Spleen (tissue), 11 donors: ENCODE measurements around the gene ASAP2. TPM values are rescaled to one million over a fixed set of nuclear protein-coding genes. Genes with fewer than 3 reads are reported as not detected.
A peak's percentile ranks its signal among the peaks of the same experiment; 100 is the strongest.

ENCODE experiments used
- DNase-seq: peaks from one replicate; pipeline ENCODE4 v3.0.0-alpha.2; 2020
- H3K27ac ChIP-seq, 8 donors: fragments of 200-600 bp; sonication (generic) in 7 of 8; 1 replicate in 4 of 8; 2 replicates in 4 of 8; pipeline versions ENCODE4 v1.5.0 to v1.8.0; 2016 to 2021; ENCODE audit warnings: inconsistent platforms in 4 of 8, mild to moderate bottlenecking in 4 of 8, moderate library complexity in 1 of 8
- H3K27me3 ChIP-seq, 7 donors: fragments of 200-600 bp; sonication (generic) in 6 of 7; replicated peaks in 1 of 7; 1 replicate in 4 of 7; 2 replicates in 3 of 7; pipeline versions ENCODE4 v1.5.0 to v1.8.0; 2016 to 2021; ENCODE audit warnings: inconsistent platforms in 3 of 7, mild to moderate bottlenecking in 1 of 7
- H3K36me3 ChIP-seq, 6 donors: fragments of 200-600 bp; sonication (generic) in 5 of 6; 1 replicate in 4 of 6; 2 replicates in 2 of 6; pipeline versions ENCODE4 v1.5.0 to v1.8.0; 2016 to 2021; ENCODE audit warnings: inconsistent platforms in 2 of 6
- H3K4me1 ChIP-seq, 6 donors: fragments of 200-600 bp; sonication (generic) in 5 of 6; 1 replicate in 3 of 6; 2 replicates in 3 of 6; pipeline versions ENCODE4 v1.5.0 to v1.8.0; 2016 to 2021; ENCODE audit warnings: inconsistent platforms in 3 of 6
- H3K4me3 ChIP-seq, 8 donors: fragments of 200-600 bp; sonication (generic) in 7 of 8; 1 replicate in 4 of 8; 2 replicates in 4 of 8; pipeline versions ENCODE4 v1.5.0 to v1.8.0; 2016 to 2021; ENCODE audit warnings: inconsistent platforms in 4 of 8, mild to moderate bottlenecking in 4 of 8, moderate library complexity in 2 of 8
- H3K9me3 ChIP-seq, 8 donors: fragments of 200-600 bp; sonication (generic) in 7 of 8; 1 replicate in 4 of 8; 2 replicates in 4 of 8; pipeline versions ENCODE4 v1.5.0 to v1.8.0; 2016 to 2021; ENCODE audit warnings: inconsistent platforms in 4 of 8
- CTCF ChIP-seq, 11 experiments: fragments of 200-600 bp in 7 of 11; fragments of 450-650 bp in 4 of 11; sonication (generic) in 4 of 11; IDR thresholded peaks in 8 of 11; conservative IDR thresholded peaks in 3 of 11; 1 replicate in 7 of 11; 2 replicates in 4 of 11; pipeline versions ENCODE4 v1.4.0 to v1.8.0; 2016 to 2021; ENCODE audit warnings: antibody characterized with exemption in 11 of 11, inconsistent platforms in 4 of 11, mild to moderate bottlenecking in 1 of 11
- POLR2A ChIP-seq, 3 donors: fragments of 450-650 bp; IDR thresholded peaks; one replicate each; pipeline ENCODE4 v1.5.1; 2017; ENCODE audit warnings: antibody characterized with exemption in 3 of 3, mild to moderate bottlenecking in 1 of 3
- POLR2AphosphoS5 ChIP-seq, 3 donors: sonication (generic); formaldehyde crosslinking; IDR thresholded peaks; one replicate each; pipeline ENCODE4 v1.5.1; 2017; ENCODE audit warnings: antibody characterized with exemption in 3 of 3
- WGBS, 5 donors: extraction: QIAGEN DNeasy Blood & Tissue Kit in 3 of 5; methylation state at CpG; one replicate each; pipeline versions ENCODE4 v1.1.5 to v1.1.7; 2013 to 2018; 5-methylcytosine and 5-hydroxymethylcytosine counted together
- intact Hi-C: fragments of 100-400 bp; cut with DNase I; formaldehyde crosslinking; loops from one replicate; pipeline ENCODE4 v1.15.0; 2023; ENCODE audit warnings: low total_unique reads
- polyA plus RNA-seq, 3 donors: library from polyadenylated mRNA; stranded (reverse); fragments of 200-250 nt; gene quantifications; one replicate each; pipeline ENCODE4 v1.2.1, GENCODE V29; 2013
- total RNA-seq, 7 donors: library from RNA; depleted of rRNA in 3 of 7; stranded (reverse); fragments of >200 nt in 3 of 7; fragmentation: NEBNext Ultra II Directional in 4 of 7; extraction: Animal tissue kit (Norgen Biotek cat#: 25700) in 4 of 7; gene quantifications; one replicate each; pipeline versions ENCODE4 v1.1.0 to v1.2.1, GENCODE V29; 2016 to 2021
- donor health status: healthy with polysubstance abuse.
- donor health status: DM: no; HTN: no; CAD: no; lungs with moderate emphysema.
- donor health status: DM: no; HTN: no; CAD: no.
- donor health status: Bipolar disorder and iron deficiency.
- donor health status: healthy.
- donor health status: DM: no; HTN: no; CAD: no.
- donor health status: DM: yes; HTN: yes; CAD: no.

The ASAP2 gene
- total and polyA plus RNA-seq, 10 donors: 0.93 to 3.0 (median 2.2) TPM

- H3K27ac ChIP-seq: peak overlapping the region in 6 of 8 donors; percentile 91 to 96 (median 94)
- intact Hi-C loops: no loop called here
- DNase-seq: no peak
Observed at GRCh38 chr2:9424447-9425164, 218.0 kb downstream of the ASAP2 start.

DNA sequence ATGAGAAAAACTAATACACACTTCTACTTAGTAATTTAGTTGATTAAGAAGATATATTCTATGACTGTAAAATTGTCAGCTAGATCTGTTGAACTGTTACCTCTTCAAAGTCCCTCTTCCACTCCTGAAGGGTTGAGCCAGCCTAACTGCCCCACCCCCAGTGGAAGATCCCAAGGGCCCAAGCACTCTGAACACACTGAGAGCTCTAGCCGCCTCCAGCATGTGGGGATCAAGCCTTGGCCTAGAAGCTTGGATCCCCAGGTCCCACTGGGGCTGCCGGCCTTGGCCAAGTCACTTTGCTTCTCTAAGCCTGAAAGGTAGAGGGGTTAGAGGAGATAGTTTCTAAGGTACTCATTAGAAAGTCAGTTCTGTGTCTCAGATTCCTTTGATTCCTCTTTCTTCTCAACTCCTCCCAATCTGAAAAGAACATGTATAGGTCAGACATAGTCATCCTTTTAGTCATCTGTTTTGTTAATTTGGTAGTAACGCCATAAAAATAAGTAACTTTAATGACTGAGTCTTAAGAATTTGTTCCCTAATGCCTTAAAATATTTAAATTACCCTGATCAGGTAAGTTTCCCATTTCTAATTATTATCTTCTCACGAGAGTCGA lies 222.5 kb downstream of the ASAP2 start:
- peaks cover 9 to 23% (median 13%) of the 10 kb centered on the region in 6 donors for H3K4me1 ChIP-seq
- no peak overlapping the region for H3K4me3 ChIP-seq
- TF ChIP-seq POLR2AphosphoS5 (IDR thresholded peaks at IDR 0.05) (no peak), POLR2A (IDR thresholded peaks at IDR 0.05) (no peak), CTCF (IDR thresholded peaks at IDR 0.05 in 8 of 11, conservative IDR thresholded peaks at IDR 0.05 in 3 of 11) (no peak)
- H3K27ac ChIP-seq: no peak overlapping the region
- intact Hi-C loops: no loop called here
- DNase-seq: no peak
- H3K9me3 ChIP-seq: no peaks in the 10 kb centered on the region
- H3K27me3 ChIP-seq: no peaks in the 10 kb centered on the region
- peaks cover 0 to 61% (median 46%) of the 10 kb centered on the region in 6 donors for H3K36me3 ChIP-seq
- WGBS, 5 donors: 75 to 94% (median 88%) methylated on average over 5 of the region's 5 CpGs

More at GRCh38 chr2:9424447-9425164, 218.0 kb downstream of the ASAP2 start:
- TF ChIP-seq POLR2AphosphoS5 (IDR thresholded peaks at IDR 0.05) (no peak), CTCF (IDR thresholded peaks at IDR 0.05 in 8 of 11, conservative IDR thresholded peaks at IDR 0.05 in 3 of 11) (no peak), POLR2A (IDR thresholded peaks at IDR 0.05) (no peak)
- Histone ChIP-seq H3K4me1 (peaks cover 18 to 59% (median 38%) of the 10 kb centered on the region in 6 donors), H3K36me3 (peaks cover 0 to 16% (median 5%) of the 10 kb centered on the region in 6 donors), H3K27me3 (no peaks in the 10 kb centered on the region), H3K9me3 (no peaks in the 10 kb centered on the region), H3K4me3 (peak overlapping the region in 7 of 8 donors; percentile 74 to 97 (median 89))
- WGBS, 5 donors: 61 to 74% (median 69%) methylated on average over 11 of the region's 11 CpGs

DNA sequence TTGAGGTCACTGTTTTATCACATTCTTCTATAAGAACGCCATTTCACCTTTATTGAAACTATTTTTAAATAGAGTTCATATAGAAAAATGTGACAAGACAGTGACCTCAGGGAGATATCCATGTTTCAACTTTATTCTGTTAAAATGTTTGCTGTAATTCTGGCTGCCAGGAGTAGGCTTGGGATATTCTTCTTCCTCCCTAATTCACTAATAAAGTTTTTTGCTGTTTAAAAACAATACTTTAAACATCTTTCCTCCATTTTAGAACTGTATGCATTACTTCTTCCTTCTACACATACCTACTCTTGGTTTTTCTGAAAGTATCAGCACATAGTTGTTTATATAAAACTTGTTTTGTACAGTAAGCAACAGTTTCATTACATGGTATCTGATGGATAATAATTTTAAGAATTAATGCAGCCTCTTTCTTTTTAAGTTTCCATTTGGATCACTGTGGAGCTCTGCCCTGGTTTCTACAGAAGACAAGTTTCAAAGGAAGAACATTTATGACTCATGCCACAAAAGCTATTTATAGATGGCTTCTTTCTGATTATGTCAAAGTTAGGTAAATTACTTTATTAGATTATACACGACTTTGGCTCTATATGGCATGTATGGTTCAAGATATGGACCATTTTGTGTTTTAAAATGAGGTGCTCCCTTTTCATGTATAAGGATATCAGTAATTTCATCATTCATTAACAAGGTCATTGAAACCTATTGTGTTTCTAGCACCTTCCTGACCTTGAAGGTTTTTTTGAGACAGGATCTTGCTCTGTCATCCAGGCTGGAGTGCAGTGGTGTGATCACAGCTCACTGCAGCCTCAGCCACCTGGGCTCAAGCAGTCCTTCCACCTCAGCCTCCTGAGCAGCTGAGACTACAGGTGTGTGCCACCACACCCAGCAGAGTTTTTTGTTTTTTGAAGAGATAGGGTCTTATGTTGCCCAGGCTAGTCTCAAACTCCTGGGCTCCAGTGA lies 224.0 kb downstream of the ASAP2 start:
- no peak for TF ChIP-seq POLR2A (IDR thresholded peaks at IDR 0.05)
- TF ChIP-seq CTCF (IDR thresholded peaks at IDR 0.05 in 8 of 11, conservative IDR thresholded peaks at IDR 0.05 in 3 of 11): no peak
- Histone ChIP-seq H3K36me3 (peaks cover 0 to 76% (median 59%) of the 10 kb centered on the region in 6 donors), H3K9me3 (no peaks in the 10 kb centered on the region), H3K27ac (no peak overlapping the region), H3K4me1 (peaks cover 0 to 8% (median 0%) of the 10 kb centered on the region in 6 donors), H3K4me3 (no peak overlapping the region), H3K27me3 (no peaks in the 10 kb centered on the region)
- no peak for DNase-seq
- 73 to 81% (median 78%) methylated on average over 2 of the region's 2 CpGs for WGBS, 5 donors
- intact Hi-C loops: no loop called here
